HG02981 (cell line): ENCODE measurements around the gene LEF1.

Experiments used
- ATAC-seq: cut with Tn5 transposase; IDR thresholded peaks from one replicate; pipeline ENCODE4 v1.9.1; 2021; ENCODE audit warnings: mild to moderate bottlenecking, moderate library complexity; ENCODE audit not compliant: unreplicated experiment

LEF1 gene

GRCh38 chr4:108152980-108153379, 15.8 kb downstream of the LEF1 start:
- no peak for ATAC-seq

GRCh38 chr4:108149588-108150380, 18.9 kb downstream of the LEF1 start:
- no peak for ATAC-seq

- ATAC-seq = no peak
These were observed 20.4 kb downstream of the LEF1 start for GRCh38 chr4:108148316-108148715.

- ATAC-seq = no peak
These were observed 21.9 kb downstream of the LEF1 start for GRCh38 chr4:108146819-108147218.

GRCh38 chr4:108146336-108146735, 22.4 kb downstream of the LEF1 start:
- ATAC-seq = no peak

GRCh38 chr4:108144451-108144850, 24.3 kb downstream of the LEF1 start:
- ATAC-seq = no peak

GRCh38 chr4:108143515-108143914, 25.2 kb downstream of the LEF1 start:
- no peak for ATAC-seq

- no peak for ATAC-seq
These were observed 25.9 kb downstream of the LEF1 start for GRCh38 chr4:108142870-108143269.

- no peak for ATAC-seq
These were observed 27.4 kb downstream of the LEF1 start for GRCh38 chr4:108141213-108141950.

- ATAC-seq = no peak
These were observed 28.4 kb downstream of the LEF1 start for GRCh38 chr4:108140328-108140727.

- ATAC-seq = no peak
These were observed 29.6 kb downstream of the LEF1 start for GRCh38 chr4:108139089-108139488.

- ATAC-seq = no peak
These were observed 33.1 kb downstream of the LEF1 start for GRCh38 chr4:108135549-108136209.

GRCh38 chr4:108130955-108131354, 37.8 kb downstream of the LEF1 start:
- ATAC-seq = no peak

- no peak for ATAC-seq
These were observed 39.5 kb downstream of the LEF1 start for GRCh38 chr4:108129196-108129595.

GRCh38 chr4:108126806-108127205, 41.9 kb downstream of the LEF1 start:
- ATAC-seq = no peak

GRCh38 chr4:108120789-108121188, 47.9 kb downstream of the LEF1 start:
- ATAC-seq = no peak

- ATAC-seq = no peak
These were observed 49.4 kb downstream of the LEF1 start for GRCh38 chr4:108119199-108119800.

- ATAC-seq = peak; percentile 93
These were observed 50.2 kb downstream of the LEF1 start for GRCh38 chr4:108118505-108118904.

GRCh38 chr4:108117418-108118182, 51.1 kb downstream of the LEF1 start:
- no peak for ATAC-seq

- ATAC-seq = no peak
These were observed 52.1 kb downstream of the LEF1 start for GRCh38 chr4:108116423-108117168.
